Ascending aorta (tissue), 2 donors: Measurements from ENCODE around the gene TNNC1. TPM values are rescaled to one million over a fixed set of nuclear protein-coding genes. Genes with fewer than 3 reads are reported as not detected.

Experiments used
- DNase-seq, 2 donors: peaks; one replicate each; pipeline ENCODE4 v3.0.0-alpha.2; 2019; ENCODE audit warnings: low spot score in 2 of 2
- H3K27ac ChIP-seq, 2 donors: fragments of 200-600 bp; sonication (generic); one replicate each; pipeline ENCODE4 v1.5.1; 2016 to 2017; ENCODE audit warnings: mild to moderate bottlenecking in 1 of 2
- H3K27me3 ChIP-seq: fragments of 200-600 bp; sonication (generic); one replicate; pipeline ENCODE4 v1.5.1; 2017
- H3K36me3 ChIP-seq, 2 donors: fragments of 200-600 bp; sonication (generic); one replicate each; pipeline ENCODE4 v1.5.1; 2016
- H3K4me1 ChIP-seq, 2 donors: fragments of 200-600 bp; sonication (generic); one replicate each; pipeline ENCODE4 v1.5.1; 2016 to 2017; ENCODE audit warnings: mild to moderate bottlenecking in 1 of 2
- H3K4me3 ChIP-seq, 2 donors: fragments of 200-600 bp; sonication (generic); one replicate each; pipeline ENCODE4 v1.5.1; 2016 to 2017; ENCODE audit warnings: mild to moderate bottlenecking in 1 of 2
- H3K9me3 ChIP-seq, 2 donors: fragments of 200-600 bp; sonication (generic); one replicate each; pipeline ENCODE4 v1.5.1; 2016
- CTCF ChIP-seq, 3 experiments: fragments of 200-600 bp in 2 of 3; fragments of 450-650 bp in 1 of 3; sonication (generic) in 2 of 3; IDR thresholded peaks; one replicate each; pipeline ENCODE4 v1.5.1; 2016 to 2019; ENCODE audit warnings: antibody characterized with exemption in 3 of 3, mild to moderate bottlenecking in 1 of 3, moderate library complexity in 1 of 3
- intact Hi-C: fragments of 100-400 bp; cut with DNase I; formaldehyde crosslinking; loops from one replicate; pipeline ENCODE4 v1.15.1; 2023
- total RNA-seq: library from RNA; depleted of rRNA; stranded (reverse); fragments of >200 nt; gene quantifications from one replicate; pipeline ENCODE4 v1.1.0, GENCODE V29; 2016

TNNC1 gene
- total RNA-seq, 1 donor from 2014 or later = 68.6 TPM

DNA sequence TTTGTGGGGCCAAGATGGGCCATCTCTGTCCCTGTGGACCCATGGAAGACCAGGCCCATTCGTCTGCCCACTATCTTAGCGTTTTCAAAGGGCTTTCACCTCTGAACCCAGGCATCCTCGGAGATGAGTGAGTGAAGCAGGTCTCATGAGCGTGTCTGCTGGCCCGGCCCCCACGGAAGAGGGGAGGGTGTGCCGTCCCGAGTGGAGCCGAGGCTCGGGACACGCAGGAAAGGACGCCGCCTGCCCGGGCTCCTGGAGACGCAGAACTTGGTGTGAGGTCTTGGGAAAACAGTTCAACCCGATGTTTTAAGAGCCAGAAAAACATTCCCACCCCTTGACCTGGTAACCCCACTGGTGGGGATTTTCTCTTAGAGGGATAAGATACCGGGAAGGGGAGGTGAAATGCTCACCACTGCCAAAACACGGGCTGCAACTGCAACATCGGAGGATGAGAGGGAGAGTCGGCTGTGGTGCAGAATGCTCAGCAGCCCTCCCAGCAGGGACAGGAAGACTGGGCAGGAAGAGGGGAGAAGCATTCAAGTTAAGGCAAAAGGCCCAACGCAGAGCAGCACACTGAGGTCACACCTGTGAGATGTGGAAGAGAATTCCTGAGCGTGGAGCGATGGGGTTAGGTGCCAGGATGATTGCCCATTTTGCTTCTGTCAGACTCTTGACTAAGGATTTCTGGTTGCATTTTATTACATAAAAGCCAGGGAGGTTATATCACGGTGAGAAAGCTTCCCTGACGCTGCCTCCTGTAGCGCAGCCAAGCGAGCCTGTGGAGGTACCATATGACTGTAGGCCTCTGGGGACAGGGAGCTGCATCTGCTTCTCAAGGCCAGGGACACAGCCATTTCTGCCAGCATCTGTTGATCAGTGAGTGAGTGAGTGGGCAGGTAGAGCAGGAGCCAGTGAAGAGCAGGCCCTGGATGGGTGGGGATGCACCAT is 27.2 kb upstream of the TNNC1 start:
- H3K36me3 ChIP-seq = peaks cover 77 to 89% of the 10 kb centered on the region in 2 donors
- no peak for TF ChIP-seq CTCF (IDR thresholded peaks at IDR 0.05)
- peaks cover 0 to 3% of the 10 kb centered on the region in 2 donors for H3K4me1 ChIP-seq
- H3K9me3 ChIP-seq = no peaks in the 10 kb centered on the region
- H3K4me3 ChIP-seq = no peak overlapping the region
- intact Hi-C loops = no loop called here
- H3K27me3 ChIP-seq = no peaks in the 10 kb centered on the region
- no peak overlapping the region for H3K27ac ChIP-seq
- no peak for DNase-seq

- DNase-seq = no peak
- no peaks in the 10 kb centered on the region for H3K9me3 ChIP-seq
- no peak overlapping the region for H3K27ac ChIP-seq
- TF ChIP-seq CTCF (IDR thresholded peaks at IDR 0.05) = no peak
- H3K4me3 ChIP-seq = no peak overlapping the region
- peaks cover 77 to 89% of the 10 kb centered on the region in 2 donors for H3K36me3 ChIP-seq
- intact Hi-C loops = no loop called here
- H3K4me1 ChIP-seq = peaks cover 0 to 3% of the 10 kb centered on the region in 2 donors
- H3K27me3 ChIP-seq = no peaks in the 10 kb centered on the region
These were observed 26.2 kb upstream of the TNNC1 start for GRCh38 chr3:52479877-52480575.

- Histone ChIP-seq H3K4me1 (peaks cover 0 to 3% of the 10 kb centered on the region in 2 donors), H3K27ac (no peak overlapping the region), H3K4me3 (no peak overlapping the region), H3K36me3 (peaks cover 84 to 88% of the 10 kb centered on the region in 2 donors), H3K27me3 (no peaks in the 10 kb centered on the region), H3K9me3 (no peaks in the 10 kb centered on the region)
- intact Hi-C loops = no loop called here
- no peak for DNase-seq
- no peak for TF ChIP-seq CTCF (IDR thresholded peaks at IDR 0.05)
These were observed 25.4 kb upstream of the TNNC1 start for GRCh38 chr3:52479037-52479876.

- intact Hi-C loops = no loop called here
- TF ChIP-seq CTCF (IDR thresholded peaks at IDR 0.05) = no peak
- H3K4me1 ChIP-seq = no peaks in the 10 kb centered on the region
- no peaks in the 10 kb centered on the region for H3K27me3 ChIP-seq
- peaks cover 95 to 96% of the 10 kb centered on the region in 2 donors for H3K36me3 ChIP-seq
- no peak overlapping the region for H3K27ac ChIP-seq
- no peaks in the 10 kb centered on the region for H3K9me3 ChIP-seq
- DNase-seq = no peak
- H3K4me3 ChIP-seq = no peak overlapping the region
These were observed 23.9 kb upstream of the TNNC1 start for GRCh38 chr3:52477796-52478095.

DNA sequence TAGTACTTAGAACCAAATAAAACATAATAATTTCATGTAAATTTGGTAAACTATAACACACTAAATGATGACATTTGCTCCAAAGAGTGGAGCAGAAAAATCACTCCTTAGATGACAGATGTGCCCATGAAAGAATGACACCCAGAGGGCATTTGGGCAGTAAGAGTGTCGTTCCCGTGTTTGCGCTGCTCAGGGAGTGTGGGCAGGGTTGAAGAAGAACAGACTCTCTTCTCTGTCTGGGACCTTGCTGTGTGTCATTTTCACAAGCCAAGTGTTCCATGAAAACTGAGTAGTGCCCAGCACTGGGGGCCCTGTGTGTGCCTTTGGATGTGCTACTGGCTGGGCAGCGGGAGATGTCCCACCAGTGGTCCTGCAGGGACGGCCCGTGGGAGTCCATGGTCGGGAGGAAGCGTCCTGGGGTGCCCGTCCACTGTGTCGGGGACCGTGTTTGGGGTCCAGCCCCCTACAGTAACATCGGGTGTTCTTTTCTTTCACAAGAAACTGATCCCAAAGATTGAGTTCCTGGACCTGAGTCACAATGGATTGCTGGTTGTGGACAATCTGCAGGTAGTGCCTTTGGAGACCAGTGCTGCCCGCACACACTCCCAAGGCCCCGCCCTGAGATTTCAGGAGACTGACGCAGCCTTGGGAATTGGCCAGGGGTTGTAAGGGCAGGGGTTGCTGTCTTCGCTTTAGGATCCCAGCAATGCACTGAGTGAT is 23.4 kb upstream of the TNNC1 start:
- H3K4me3 ChIP-seq = no peak overlapping the region
- peaks cover 94 to 96% of the 10 kb centered on the region in 2 donors for H3K36me3 ChIP-seq
- no peak overlapping the region for H3K27ac ChIP-seq
- TF ChIP-seq CTCF (IDR thresholded peaks at IDR 0.05) = no peak
- no peaks in the 10 kb centered on the region for H3K9me3 ChIP-seq
- H3K4me1 ChIP-seq = no peaks in the 10 kb centered on the region
- DNase-seq = no peak
- no peaks in the 10 kb centered on the region for H3K27me3 ChIP-seq
- intact Hi-C loops = no loop called here
